ENCODE measurements around the gene SPEM3. TPM values are rescaled to one million over a fixed set of nuclear protein-coding genes. Genes with fewer than 3 reads are reported as not detected.

Gene SPEM3
- total and polyA plus RNA-seq, 2 of the 13 experiments (the other 11 are each of a cell fraction or from before 2014, with no cell fraction given) = not detected

GRCh38 chr17:7394452-7395191 lies 34.0 kb upstream of the SPEM3 start, which contains the start of gene PLSCR3 (continued):
- TF ChIP-seq GMEB1 (CRISPR knock-in tag; IDR thresholded peaks at IDR 0.05; ENCODE audit: borderline replicate concordance) = peak; percentile 42; the same call in 1 of the 2 replicates
- TF ChIP-seq MAFF (IDR thresholded peaks at IDR 0.05; ENCODE audit: low read depth, low read length) = no peak
- no peak for TF ChIP-seq ZNF660 (CRISPR knock-in tag; IDR thresholded peaks at IDR 0.05; ENCODE audit: borderline replicate concordance, low read depth)
- no peak; the same call in 1 of the 2 replicates for TF ChIP-seq KDM5A (IDR thresholded peaks at IDR 0.05; ENCODE audit: borderline replicate concordance, low read length)
- no peak for TF ChIP-seq ZBTB37 (CRISPR knock-in tag; IDR thresholded peaks at IDR 0.05)
- TF ChIP-seq NKX3-1 (CRISPR knock-in tag; IDR thresholded peaks at IDR 0.05) = no peak
- no peak for TF ChIP-seq MBD4 (IDR thresholded peaks at IDR 0.05; ENCODE audit: borderline replicate concordance, low read length)
- TF ChIP-seq, protein P1, sequence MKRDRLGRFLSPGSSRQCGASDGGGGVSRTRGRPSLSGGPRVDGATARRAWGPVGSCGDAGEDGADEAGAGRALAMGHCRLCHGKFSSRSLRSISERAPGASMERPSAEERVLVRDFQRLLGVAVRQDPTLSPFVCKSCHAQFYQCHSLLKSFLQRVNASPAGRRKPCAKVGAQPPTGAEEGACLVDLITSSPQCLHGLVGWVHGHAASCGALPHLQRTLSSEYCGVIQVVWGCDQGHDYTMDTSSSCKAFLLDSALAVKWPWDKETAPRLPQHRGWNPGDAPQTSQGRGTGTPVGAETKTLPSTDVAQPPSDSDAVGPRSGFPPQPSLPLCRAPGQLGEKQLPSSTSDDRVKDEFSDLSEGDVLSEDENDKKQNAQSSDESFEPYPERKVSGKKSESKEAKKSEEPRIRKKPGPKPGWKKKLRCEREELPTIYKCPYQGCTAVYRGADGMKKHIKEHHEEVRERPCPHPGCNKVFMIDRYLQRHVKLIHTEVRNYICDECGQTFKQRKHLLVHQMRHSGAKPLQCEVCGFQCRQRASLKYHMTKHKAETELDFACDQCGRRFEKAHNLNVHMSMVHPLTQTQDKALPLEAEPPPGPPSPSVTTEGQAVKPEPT (CRISPR knock-in tag; IDR thresholded peaks at IDR 0.05; ENCODE audit: low read depth) = no peak
- TF ChIP-seq ZNF777 (CRISPR knock-in tag; IDR thresholded peaks at IDR 0.05) = peak; percentile 24; the same call in 1 of the 2 replicates
- no peak for TF ChIP-seq TFE3 (CRISPR knock-in tag; IDR thresholded peaks at IDR 0.05)
- TF ChIP-seq DNMT1 (CRISPR knock-in tag; IDR thresholded peaks at IDR 0.05) = no peak; the same call in 1 of the 2 replicates
- peak; percentile 59; the same call in 1 of the 2 replicates for TF ChIP-seq ZC3H13 (CRISPR knock-in tag; IDR thresholded peaks at IDR 0.05)
- no peak for TF ChIP-seq MZF1 (CRISPR knock-in tag; IDR thresholded peaks at IDR 0.05; ENCODE audit: borderline replicate concordance)
- no peak for TF ChIP-seq STAT5B (CRISPR knock-in tag; IDR thresholded peaks at IDR 0.05)
- TF ChIP-seq ZNF225 (CRISPR knock-in tag; IDR thresholded peaks at IDR 0.05) = 0 out of 2 replicates have a peak, but pooled peaks have one; percentile 51
- TF ChIP-seq ZMYM3 (CRISPR knock-in tag; IDR thresholded peaks at IDR 0.05) = no peak
- no peak for TF ChIP-seq IKZF1 (IDR thresholded peaks at IDR 0.05)
- TF ChIP-seq SP2 (CRISPR knock-in tag; IDR thresholded peaks at IDR 0.05) = peak; percentile 57
- no peak for TF ChIP-seq SETDB1 (CRISPR knock-in tag; IDR thresholded peaks at IDR 0.05; ENCODE audit: borderline replicate concordance)
- TF ChIP-seq GATAD1 (CRISPR knock-in tag; IDR thresholded peaks at IDR 0.05) = no peak
- TF ChIP-seq GFI1 (CRISPR knock-in tag; IDR thresholded peaks at IDR 0.05; ENCODE audit: borderline replicate concordance) = no peak
- TF ChIP-seq MXD1 (CRISPR knock-in tag; IDR thresholded peaks at IDR 0.05) = peak; percentile 50; the same call in 1 of the 2 replicates
- peak; percentile 41; the same call in 1 of the 2 replicates for TF ChIP-seq MXD4 (CRISPR knock-in tag; IDR thresholded peaks at IDR 0.05)
- TF ChIP-seq SP140L (CRISPR knock-in tag; IDR thresholded peaks at IDR 0.05; ENCODE audit: borderline replicate concordance) = no peak

All from HepG2 (cell line).